ENCODE data around the gene SWSAP1.

Gene SWSAP1

GRCh38 chr19:11374433-11375142 is at the start of gene SWSAP1:
Gene SWSAP1, plus strand, starts transcription at chr19:11374666. Its CDS starts 15 bp downstream, at chr19:11374681.
- no peak for TF ChIP-seq USF1 (IDR thresholded peaks at IDR 0.05)
- no peak; the same call in 1 of the 2 replicates for TF ChIP-seq TAF1 (IDR thresholded peaks at IDR 0.05; ENCODE audit: low read depth)
- no peak for TF ChIP-seq EP300 (IDR thresholded peaks at IDR 0.05; ENCODE audit: borderline replicate concordance)
- peak; percentile 79 for TF ChIP-seq MAX (IDR thresholded peaks at IDR 0.05)
- TF ChIP-seq YY1 (IDR thresholded peaks at IDR 0.05; ENCODE audit: low read depth), result peak; percentile 79
- TF ChIP-seq CREB1 (IDR thresholded peaks at IDR 0.05; ENCODE audit: low read depth), result no peak
- no peak for TF ChIP-seq ZBTB7A (IDR thresholded peaks at IDR 0.05; ENCODE audit: low read depth)

- TF ChIP-seq USF1 (IDR thresholded peaks at IDR 0.05) (no peak), TCF12 (IDR thresholded peaks at IDR 0.05; ENCODE audit: low read depth) (no peak), EP300 (IDR thresholded peaks at IDR 0.05; ENCODE audit: borderline replicate concordance) (no peak), EGR1 (IDR thresholded peaks at IDR 0.05) (no peak), TAF1 (IDR thresholded peaks at IDR 0.05; ENCODE audit: low read depth) (no peak), CEBPB (IDR thresholded peaks at IDR 0.05) (no peak), RAD21 (IDR thresholded peaks at IDR 0.05; ENCODE audit: low read depth) (no peak), TEAD4 (IDR thresholded peaks at IDR 0.05) (no peak), MAX (IDR thresholded peaks at IDR 0.05) (no peak), YY1 (IDR thresholded peaks at IDR 0.05; ENCODE audit: low read depth) (no peak), NFIC (IDR thresholded peaks at IDR 0.05) (no peak), REST (IDR thresholded peaks at IDR 0.05; ENCODE audit: low read depth) (no peak), CREB1 (IDR thresholded peaks at IDR 0.05; ENCODE audit: low read depth) (no peak), FOXM1 (IDR thresholded peaks at IDR 0.05; ENCODE audit: borderline replicate concordance, low read depth) (no peak), ZBTB7A (IDR thresholded peaks at IDR 0.05; ENCODE audit: low read depth) (no peak)
Observed at GRCh38 chr19:11324748-11325389, 49.6 kb upstream of the SWSAP1 start.

GRCh38 chr19:11325544-11325943 is 48.9 kb upstream of the SWSAP1 start:
- TF ChIP-seq USF1 (IDR thresholded peaks at IDR 0.05) (no peak), YY1 (IDR thresholded peaks at IDR 0.05; ENCODE audit: low read depth) (no peak), ZBTB7A (IDR thresholded peaks at IDR 0.05; ENCODE audit: low read depth) (no peak), MAX (IDR thresholded peaks at IDR 0.05) (no peak), FOXM1 (IDR thresholded peaks at IDR 0.05; ENCODE audit: borderline replicate concordance, low read depth) (no peak), TAF1 (IDR thresholded peaks at IDR 0.05; ENCODE audit: low read depth) (no peak), TEAD4 (IDR thresholded peaks at IDR 0.05) (no peak)

GRCh38 chr19:11330127-11330526 is 44.3 kb upstream of the SWSAP1 start:
- no peak for TF ChIP-seq YY1 (IDR thresholded peaks at IDR 0.05; ENCODE audit: low read depth)
- no peak for TF ChIP-seq EGR1 (IDR thresholded peaks at IDR 0.05)
- no peak for TF ChIP-seq MAX (IDR thresholded peaks at IDR 0.05)
- no peak for TF ChIP-seq NFIC (IDR thresholded peaks at IDR 0.05)
- TF ChIP-seq EP300 (IDR thresholded peaks at IDR 0.05; ENCODE audit: borderline replicate concordance), result no peak
- TF ChIP-seq TCF12 (IDR thresholded peaks at IDR 0.05; ENCODE audit: low read depth), result no peak
- no peak for TF ChIP-seq TAF1 (IDR thresholded peaks at IDR 0.05; ENCODE audit: low read depth)
- TF ChIP-seq USF1 (IDR thresholded peaks at IDR 0.05), result no peak
- TF ChIP-seq RAD21 (IDR thresholded peaks at IDR 0.05; ENCODE audit: low read depth), result no peak
- no peak for TF ChIP-seq FOXM1 (IDR thresholded peaks at IDR 0.05; ENCODE audit: borderline replicate concordance, low read depth)
- TF ChIP-seq REST (IDR thresholded peaks at IDR 0.05; ENCODE audit: low read depth), result no peak
- TF ChIP-seq CREB1 (IDR thresholded peaks at IDR 0.05; ENCODE audit: low read depth), result no peak
- TF ChIP-seq CEBPB (IDR thresholded peaks at IDR 0.05), result no peak
- TF ChIP-seq ZBTB7A (IDR thresholded peaks at IDR 0.05; ENCODE audit: low read depth), result no peak
- TF ChIP-seq TEAD4 (IDR thresholded peaks at IDR 0.05), result no peak
